Germinal center (tissue), 1 donor: Measurements from ENCODE around the gene ACTG1.

Experiments used
- DNase-seq: peaks from one replicate; pipeline ENCODE4 v3.0.0; 2012; ENCODE audit warnings: mixed read lengths, low spot score

The ACTG1 gene

DNA sequence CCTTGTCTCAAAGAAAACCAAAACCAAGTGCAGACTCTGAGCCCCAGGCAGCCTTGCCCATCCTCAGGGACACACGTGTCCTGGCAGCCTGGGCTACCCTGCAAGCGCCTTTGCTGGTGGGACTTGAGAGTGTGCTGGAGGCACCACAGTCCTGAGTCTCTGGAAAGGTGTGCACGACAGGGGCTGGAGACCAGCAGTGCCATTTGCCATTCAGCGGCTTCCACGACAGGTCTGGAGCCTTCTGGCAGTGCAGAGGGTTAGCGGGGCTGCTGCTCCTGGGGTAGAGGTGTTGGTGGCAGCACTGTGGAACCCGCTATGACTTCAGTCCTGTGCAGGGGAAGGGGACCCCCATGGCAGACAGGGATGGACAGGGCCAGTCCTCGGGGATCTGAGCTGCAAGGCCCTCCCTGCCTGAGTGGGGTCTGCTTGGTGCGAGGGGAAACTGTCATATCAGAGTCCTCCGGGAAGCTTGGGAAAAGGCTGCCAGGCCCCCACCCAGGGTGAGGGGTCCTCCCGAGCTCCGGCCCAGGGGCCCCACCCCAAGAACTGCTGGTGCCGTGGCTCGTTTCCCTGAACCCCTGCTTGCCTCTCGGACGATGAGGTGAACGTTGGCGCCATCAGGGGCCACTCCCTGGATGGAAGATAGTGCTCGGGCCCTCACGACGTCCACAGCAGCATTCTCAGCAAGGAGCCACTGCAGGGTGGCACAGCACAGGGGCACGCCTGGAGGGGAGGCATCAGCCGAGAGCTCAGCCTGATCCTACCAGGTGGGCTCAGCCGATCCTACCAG lies 32.8 kb upstream of the ACTG1 start:
- DNase-seq = no peak

DNA sequence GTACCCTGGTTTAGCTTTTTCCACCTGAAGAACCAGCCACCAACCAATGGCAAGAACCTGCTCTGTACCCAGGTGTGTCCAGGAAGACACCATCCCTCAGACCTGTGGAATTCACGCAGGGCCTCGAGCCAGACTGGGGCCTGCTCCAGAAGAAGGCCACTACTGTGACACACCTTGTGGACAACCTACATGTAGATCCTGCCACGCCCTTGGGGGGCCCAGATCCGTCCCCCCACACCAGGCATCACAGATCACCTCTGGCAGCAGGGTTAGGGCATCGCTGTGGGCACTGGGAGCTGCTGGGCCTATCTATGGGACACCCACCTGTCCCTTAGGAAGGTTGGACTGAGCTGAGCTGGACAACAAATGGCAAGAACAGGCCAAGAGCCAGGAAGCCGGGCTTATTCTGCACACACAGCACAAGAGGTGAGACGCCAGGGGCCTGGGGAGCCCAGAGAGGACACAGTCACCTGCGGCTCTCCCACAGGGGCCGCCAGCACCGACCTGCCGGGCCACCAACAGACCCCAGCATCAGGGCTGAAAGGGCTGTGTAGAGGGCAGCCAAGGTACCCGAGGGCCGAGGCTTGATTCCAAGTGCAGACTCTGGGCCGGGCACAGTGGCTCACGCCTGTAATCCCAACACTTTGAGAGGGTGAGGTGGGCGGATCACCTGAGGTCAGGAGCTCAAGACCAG lies 31.8 kb upstream of the ACTG1 start:
- DNase-seq = no peak

DNA sequence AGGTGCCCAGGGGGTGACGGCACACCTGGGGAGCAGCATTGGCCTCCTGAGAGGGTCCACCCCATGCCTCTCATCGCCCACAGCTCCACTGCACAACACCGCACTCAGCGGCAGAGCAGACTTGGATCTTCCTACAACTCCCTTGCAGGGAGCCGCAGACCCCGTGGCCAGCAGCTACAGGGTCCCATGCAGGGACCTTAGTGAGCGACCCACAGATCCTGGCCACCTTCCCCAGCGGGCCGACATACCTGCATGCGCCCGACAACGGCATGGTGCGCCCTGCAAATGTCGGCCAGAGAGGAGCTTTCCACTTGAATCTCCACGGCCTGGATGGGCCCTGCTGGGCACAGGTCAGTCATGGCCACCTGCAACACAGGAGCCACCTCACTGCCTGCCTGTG lies 31.2 kb upstream of the ACTG1 start:
- DNase-seq = no peak

DNA sequence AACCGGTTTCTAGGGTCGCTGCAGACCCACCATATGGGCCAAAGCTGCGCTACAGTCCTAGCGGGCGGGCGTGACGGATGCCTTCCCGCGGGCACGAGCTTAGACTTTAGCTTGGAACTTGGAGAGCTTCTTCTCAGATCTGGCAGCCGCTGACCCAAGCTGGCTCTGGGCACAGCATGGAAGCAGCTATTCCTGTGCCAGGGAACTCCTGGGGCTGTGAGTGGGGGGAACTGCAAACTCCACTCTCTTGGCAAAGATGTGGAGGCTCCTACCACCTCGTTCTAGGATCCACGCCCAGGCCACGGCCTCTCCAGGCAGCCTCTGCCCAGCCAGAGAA lies 30.7 kb upstream of the ACTG1 start:
- DNase-seq = no peak

GRCh38 chr17:81542431-81543338 lies 30.1 kb upstream of the ACTG1 start:
- DNase-seq = no peak

DNA sequence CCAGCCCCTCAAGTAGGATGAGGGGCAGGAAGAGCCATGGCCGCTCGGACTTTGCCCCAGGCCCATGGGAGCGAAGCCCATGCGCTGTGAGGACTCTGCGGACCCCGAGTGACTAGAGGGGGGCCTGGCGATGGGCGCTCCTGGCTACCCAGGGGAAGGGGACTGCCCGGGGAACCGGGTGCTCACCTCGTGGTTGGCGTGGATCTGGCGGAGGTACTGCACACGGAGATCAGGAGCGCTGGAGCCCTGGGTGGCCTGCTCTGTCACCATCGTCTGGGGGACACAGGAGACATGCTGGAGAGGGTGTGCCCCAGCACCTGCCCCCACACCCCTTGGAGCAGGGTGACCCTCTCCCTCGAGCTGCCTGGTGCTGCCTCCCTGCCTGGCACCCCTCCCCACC lies 28.5 kb upstream of the ACTG1 start:
- DNase-seq = no peak

- no peak for DNase-seq
These were observed 28.1 kb upstream of the ACTG1 start for GRCh38 chr17:81540676-81541027.

- DNase-seq = no peak
These were observed 27.5 kb upstream of the ACTG1 start for GRCh38 chr17:81539961-81540675.

DNA sequence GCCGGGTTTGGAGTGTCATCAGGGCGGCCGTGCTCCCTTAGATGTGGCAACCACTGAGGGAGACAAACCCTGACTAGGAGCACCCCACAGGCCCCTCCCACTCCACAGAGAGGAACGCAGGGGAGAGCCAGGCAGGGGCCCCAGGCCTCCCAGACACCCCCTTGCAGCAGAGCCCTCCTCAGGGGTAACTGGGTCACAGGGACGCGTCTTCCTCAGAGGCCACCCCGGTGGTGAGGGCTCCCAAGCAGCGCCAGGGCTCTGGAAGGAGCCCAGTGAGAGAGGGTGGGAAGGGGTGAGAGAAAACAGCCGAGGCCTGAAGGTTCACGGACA lies 26.9 kb upstream of the ACTG1 start:
- no peak for DNase-seq

DNA sequence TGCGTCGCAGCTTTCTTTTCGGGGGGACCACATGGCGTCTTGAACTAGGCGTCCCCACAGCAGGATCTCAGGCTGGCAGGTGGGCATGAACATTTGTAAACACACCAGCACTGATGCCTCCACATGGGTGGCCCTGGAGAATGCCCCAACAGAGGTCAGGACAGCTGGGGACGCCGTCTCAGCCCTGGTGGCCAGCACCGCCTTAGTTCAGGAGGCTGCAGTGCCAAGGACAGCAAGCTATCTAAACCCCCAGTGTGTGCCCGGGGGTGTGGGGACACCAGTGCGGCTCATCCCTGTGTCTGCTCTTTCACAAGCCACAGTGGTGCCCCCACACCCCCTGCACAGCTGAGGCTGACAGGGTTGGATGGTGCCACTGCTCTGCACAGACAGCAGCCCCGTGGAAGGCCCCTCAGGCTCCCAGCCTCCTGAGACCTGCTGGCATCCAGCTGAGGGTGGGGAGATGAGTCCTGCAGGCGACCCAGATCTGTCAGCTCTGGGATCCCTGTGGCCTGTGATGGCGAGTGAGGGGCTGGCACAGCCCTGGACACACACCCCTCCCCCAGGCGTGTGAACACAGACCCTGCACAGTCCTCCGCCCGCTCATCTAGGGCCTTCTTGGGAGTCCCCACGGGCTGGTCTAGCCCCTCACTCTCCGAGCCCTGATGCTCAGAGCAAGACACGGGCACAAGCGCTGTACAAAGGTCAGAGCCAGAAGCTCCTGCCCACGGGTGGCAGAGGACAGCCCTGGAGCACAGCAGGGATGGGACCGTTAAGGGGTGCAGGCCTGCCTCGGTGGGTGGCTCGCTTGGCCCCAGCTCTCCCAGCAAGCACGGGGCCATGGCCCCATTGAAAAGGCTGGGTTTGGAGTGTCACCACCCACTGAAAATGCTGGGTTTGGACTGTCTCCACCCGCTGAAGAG lies 26.3 kb upstream of the ACTG1 start:
- DNase-seq = no peak

- no peak for DNase-seq
These were observed 25.4 kb upstream of the ACTG1 start for GRCh38 chr17:81537856-81538555.

- peak; percentile 64 for DNase-seq
These were observed 24.8 kb upstream of the ACTG1 start for GRCh38 chr17:81537343-81537855.

DNA sequence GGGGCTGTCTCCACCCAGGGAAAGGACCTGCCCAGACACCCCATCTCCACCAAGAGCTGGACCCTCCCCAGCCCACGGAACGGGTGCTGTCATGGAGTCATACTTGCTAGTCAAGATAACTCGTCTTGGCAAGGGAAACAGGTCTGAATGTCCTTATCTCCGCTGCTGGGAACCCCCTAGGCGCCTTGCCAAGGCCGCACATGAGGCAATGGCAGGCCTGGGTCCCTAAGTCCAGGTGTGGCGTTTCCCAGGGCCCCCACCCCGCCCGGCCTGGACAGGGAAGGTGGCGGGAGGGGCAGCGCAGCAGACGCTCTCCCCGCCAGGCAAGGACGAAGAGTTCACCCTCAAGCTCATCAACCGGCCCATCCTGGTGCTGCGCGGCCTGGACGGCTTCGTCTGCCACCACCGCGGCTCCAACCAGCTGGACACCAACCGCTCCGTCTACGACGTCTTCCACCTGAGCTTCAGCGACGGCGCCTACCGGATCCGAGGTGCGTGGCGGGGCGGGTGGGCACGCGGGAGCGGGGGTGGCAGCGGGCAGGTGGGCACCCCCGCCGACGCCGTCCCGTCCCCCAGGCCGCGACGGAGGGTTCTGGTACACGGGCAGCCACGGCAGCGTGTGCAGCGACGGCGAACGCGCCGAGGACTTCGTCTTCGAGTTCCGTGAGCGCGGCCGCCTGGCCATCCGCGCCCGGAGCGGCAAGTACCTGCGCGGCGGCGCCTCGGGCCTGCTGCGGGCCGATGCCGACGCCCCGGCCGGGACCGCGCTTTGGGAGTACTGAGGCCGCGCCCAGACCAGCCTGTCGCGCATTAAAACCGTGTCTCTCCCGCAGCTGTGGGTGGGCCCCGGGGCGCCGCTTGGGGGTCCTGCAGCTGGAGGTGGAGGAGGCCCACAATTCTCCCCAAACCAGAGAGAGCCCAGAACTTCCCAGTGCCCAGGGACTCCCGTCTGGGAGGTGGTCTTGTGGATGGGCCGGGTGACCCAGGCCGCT lies 24.0 kb upstream of the ACTG1 start:
- no peak for DNase-seq

- no peak for DNase-seq
These were observed 23.1 kb upstream of the ACTG1 start for GRCh38 chr17:81535480-81536298.

DNA sequence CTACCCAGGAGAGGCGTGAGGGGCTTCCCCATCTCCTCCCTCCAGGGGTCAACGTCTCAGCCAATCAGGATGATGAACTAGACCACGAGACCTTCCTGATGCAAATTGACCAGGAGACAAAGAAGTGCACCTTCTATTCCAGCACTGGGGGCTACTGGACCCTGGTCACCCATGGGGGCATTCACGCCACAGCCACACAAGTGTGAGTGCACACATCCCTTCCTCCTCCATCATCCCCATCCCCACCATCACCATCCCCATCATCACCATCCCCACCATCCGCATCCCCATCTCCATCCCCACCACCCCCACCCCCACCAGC lies 22.4 kb upstream of the ACTG1 start:
- no peak for DNase-seq

- no peak for DNase-seq
These were observed 21.8 kb upstream of the ACTG1 start for GRCh38 chr17:81534157-81535006.

DNA sequence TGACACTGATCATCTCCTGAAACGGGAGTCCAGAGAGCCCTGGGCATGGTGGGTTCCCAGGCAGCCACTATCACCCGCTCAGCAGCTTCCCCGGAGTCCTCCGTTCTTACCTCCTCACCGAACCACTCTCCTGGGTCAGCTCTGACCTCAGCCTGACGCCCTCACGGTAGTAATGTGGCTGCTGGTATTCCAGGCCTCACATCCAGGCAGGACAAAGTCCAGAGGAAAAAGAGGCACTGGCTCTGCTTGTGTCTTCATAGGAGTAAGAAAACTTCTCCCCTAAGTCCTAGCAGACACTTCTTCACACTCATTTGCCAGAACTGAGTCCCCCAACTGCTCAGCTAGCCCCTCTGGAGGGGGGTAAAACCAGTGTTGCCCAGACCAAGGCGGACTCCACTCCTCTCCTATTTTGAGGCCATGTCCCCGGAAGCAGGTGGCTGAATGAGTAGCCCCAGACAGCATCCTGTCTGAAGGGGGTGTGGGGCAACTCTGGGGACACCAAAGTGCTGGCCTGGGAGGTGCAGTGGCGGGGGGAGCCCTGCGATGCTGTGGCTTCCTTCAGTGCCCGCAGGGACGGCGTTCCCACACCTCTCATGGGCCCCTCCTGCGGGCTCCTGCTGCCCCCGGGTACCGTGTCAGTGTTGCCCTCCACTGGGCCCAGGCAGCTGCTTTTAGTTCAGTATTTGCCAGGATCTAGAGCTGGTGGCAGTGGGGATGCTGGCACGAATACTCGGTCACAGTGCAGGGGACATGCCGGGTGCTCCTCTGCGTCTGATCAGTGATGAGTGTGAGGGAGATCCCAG lies 20.9 kb upstream of the ACTG1 start:
- DNase-seq = no peak
